Measurements from ENCODE around the gene MANEAL.
"Not testable (repeated sequence)": the region's sequence is repeated elsewhere in the genome, so short reads cannot be mapped to it uniquely, and the experiment has no call there.

MANEAL gene, protein sequence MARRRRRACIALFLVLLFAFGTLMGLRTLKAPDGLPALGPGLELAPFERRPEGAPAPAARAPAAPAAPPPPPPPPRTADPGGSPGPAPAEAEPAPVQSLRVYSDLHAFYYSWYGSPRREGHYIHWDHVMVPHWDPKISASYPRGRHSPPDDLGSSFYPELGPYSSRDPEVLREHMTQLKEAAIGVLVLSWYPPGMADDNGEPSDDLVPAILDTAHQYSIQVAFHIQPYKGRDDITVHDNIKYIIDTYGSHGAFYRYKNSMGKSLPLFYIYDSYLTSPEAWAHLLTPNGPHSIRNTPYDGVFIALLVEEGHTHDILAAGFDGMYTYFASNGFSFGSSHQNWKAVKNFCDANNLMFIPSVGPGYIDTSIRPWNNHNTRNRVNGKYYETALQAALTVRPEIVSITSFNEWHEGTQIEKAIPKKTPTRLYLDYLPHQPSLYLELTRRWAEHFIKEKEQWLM

DNA sequence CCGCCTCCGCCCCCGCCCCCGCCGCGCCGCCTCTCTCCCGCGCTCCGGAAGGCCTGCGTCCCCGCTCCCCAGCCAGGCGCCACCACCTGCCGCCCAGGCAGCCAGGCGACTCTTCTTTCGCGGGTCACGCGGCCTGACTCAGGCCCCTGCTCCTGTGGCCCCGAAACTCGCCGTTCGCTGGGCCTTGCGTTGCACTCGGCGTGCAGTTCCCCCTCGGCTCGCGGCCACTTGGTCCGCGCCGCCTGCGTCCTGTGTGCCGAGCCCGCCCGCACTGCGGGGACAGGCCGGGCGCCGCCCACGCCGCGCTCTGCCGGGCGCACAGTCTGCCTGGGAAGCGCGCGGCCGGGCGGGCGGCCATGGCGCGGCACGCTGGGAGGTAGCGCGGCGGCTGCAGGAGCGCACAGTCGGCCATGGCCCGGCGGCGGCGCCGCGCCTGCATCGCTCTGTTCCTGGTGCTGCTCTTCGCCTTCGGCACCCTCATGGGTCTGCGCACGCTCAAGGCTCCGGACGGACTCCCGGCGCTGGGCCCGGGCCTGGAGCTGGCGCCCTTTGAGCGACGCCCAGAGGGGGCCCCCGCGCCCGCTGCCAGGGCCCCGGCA is at the start of gene MANEAL:
MANEAL (plus strand) TSS at position 75 of the 599 bp plus-strand sequence; CDS start at position 411, 336 bp downstream.
- peak; percentile 54 for DNase-seq

DNA sequence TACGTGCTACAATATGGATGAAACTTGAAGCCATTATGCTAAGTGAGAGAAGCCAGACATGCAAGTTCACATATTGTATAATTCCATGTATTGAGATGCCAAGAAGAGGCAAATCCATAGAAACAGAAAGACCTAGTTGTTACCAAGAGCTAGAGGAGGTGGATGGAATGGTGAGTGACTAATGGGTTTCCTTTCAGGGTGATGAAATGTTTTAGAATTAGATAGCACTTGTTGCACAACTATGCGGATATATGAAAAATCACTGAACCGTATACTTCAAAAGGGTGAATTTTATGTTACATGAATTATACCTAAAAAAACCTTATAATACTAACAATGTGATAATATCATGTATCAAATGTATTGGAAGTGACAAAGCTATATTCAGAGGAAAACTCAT is 46.8 kb upstream of the MANEAL start:
- no peak for DNase-seq

DNA sequence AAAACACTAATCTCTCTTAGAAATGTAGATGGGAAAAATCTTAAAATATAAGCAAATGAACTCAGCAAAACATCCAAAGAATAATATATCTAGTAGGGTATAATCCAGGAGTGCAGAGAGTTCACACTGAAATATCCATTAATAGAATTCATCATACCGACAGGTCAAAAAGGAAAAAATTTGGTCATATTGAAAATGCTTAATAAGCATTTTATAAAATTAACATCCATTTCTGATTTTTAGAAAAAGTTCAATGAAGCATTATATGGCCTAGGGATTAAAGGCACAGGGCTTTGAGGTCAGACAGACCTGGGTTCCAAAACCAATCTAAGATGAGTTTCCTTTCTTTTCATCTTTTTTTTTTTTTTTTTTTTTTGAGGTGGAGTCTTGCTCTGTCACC is 45.1 kb upstream of the MANEAL start:
- DNase-seq, result no peak

DNA sequence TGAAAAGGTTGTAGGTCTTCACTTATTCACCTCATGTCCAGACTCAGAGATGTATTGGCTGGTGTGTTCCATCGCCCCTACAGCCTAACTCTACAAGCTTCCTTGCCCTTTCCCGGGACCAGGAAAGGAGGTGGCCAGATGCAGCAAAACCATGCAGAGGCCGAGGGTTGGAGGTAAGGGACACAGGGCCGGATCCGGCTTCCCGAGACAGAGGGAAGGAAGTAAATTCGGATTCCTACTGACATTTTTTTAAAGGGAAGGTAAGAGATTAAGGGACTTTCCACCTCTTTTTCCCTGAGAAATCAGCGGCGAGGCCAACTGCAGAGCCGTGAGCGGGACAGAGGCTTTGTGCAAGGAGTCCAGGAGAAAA is 41.4 kb upstream of the MANEAL start:
- DNase-seq, result no peak

DNA sequence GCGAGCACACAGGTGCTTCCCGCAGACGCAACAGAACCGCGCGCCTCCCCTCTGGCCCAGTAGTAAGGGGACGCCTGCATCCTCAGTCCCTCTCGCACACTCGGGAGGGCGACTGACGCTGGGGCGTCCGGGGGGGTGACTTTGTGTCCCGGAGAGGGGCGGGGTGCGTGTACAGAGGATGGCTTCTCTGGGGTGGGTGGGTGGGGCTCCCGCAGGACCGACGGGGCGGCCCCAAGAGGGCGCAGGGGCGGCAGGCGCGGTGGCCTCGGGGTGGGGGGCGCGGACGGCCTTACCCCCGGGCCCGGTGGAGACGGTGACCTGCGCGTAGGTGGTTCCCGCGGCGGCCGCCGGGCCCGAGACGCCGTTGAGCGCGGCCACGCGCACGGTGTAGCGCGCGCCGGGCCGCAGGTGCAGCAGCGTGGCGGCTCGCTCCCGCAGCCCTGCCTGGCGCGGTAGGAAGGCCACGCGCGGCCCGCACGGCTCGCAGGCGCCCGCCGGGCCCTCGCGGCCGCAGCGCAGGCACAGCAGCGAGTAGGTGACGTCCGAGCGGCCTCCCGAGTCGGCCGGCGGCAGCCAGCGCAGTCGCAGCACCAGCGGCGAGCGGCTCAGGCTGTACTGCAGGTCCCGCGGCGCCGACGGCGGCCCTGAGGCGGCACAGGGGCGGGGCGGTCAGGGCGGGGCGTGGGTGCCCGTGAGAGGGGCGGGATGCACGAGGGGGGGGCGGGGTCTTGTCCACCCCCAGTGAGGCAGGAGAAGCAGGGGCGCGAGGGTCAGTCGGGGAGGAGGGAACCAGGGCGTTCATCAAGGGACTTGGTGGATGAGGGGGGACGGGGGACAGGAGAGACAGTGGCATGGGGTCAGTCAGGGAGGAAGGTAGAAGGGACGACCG is 40.8 kb upstream of the MANEAL start:
- peak; percentile 67 for DNase-seq

DNA sequence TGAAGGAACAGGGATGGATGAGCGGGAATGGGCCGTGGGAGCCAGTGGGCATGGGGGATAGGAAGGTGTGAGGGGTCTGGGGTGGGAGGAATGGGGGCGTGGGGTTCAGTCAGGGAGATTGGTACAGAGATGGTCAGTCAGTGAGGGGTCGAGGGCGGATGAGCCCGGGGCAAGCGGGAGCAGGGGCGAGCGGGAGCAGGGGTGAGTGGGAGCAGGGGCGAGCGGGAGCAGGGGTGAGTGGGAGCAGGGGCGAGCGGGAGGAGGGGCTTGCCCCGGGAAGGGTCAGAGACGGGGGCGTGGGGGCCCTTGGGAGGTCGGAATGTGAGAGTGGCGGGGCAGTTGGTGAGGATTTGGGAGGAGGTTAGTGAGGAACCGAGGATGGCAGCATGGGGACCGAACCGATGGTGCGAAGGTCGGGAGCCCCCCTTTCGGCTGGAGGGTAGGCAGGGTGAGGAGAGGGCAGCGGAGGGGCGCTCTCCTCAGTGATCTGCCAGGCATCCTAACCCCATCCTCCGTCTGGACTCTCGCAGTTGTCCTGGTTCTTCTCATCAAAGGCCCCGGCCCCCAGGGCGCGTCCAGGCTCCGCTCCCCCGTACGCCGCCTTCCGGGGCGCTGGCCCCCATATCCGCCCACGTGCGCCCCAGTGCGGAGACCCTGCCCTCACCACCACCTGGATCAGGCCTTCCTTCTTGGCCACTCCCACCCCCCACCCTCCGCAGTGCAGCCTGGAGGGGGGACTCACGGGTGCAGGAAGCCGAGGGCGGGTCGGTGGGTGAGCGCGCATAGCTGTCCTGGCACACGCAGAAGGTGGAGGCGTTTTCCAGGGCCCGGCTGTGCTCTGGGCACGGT is 40.0 kb upstream of the MANEAL start:
- DNase-seq, result peak; percentile 34

DNA sequence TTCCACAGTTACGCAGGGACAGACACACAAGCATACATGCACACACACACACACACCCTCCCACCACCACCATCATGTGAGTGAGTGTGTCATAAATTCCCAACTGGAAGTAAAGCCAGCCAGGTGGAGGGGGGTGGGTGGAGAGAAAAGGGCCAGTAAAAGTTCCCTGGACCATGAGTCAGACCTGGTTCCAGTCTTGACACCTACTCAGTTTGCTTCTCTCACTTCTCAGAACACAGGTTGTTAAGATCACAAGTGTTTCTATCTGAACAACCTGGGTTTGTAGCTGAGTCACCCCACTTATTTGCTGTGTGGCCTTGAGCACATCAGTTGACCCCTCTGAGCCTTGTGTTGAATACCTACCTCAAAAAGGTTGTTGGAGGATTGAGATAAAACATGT is 38.4 kb upstream of the MANEAL start:
- DNase-seq, result peak; percentile 60

DNA sequence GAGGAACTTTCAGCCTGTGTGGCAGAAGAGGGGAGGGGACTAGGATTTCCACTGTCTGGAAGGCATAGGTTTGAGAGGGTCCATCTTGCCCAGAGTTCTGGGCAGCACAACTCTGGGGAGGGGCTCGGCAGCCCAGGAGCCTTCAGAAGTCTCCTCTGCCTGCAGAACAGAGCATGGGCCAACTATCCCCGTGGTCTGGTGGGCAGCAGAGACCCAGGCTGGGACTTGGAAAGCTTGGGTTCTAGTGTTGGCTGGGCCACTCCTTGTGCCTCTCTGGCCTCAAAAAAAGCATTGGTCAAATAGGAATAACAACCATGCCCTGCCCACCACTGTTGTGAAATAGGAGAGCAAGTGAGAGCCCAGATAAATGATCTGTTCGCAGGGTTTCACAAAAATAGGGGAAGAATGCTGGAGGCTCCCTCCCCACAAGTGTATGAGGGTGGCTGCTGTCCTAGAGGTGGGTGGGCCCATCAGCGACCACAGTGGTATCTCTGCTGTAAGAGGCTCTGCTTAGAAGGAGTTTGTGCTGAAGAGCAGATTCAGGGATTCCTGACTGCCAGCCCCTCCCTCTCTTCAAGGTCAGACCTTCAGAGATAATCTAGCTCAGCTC is 37.6 kb upstream of the MANEAL start:
- no peak for DNase-seq

DNA sequence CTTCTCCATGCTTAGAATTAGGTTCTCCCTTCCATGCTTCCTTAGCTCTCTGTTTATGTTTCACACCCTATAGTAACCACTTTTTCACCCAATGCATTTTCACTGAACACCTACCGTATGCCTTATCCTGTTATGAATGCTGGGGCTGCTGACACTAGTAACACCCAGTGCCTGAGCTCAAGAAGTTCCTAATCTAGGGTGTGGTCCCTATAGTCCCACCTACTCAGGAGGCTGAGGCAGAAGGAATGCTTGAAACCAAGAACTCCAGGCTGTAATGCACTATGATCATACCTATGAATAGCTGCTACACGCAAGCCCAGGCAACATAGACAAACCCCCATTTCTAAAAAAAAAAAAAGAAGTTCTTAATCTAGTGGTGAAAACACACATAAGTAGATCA is 34.2 kb upstream of the MANEAL start:
- DNase-seq, result no peak

DNA sequence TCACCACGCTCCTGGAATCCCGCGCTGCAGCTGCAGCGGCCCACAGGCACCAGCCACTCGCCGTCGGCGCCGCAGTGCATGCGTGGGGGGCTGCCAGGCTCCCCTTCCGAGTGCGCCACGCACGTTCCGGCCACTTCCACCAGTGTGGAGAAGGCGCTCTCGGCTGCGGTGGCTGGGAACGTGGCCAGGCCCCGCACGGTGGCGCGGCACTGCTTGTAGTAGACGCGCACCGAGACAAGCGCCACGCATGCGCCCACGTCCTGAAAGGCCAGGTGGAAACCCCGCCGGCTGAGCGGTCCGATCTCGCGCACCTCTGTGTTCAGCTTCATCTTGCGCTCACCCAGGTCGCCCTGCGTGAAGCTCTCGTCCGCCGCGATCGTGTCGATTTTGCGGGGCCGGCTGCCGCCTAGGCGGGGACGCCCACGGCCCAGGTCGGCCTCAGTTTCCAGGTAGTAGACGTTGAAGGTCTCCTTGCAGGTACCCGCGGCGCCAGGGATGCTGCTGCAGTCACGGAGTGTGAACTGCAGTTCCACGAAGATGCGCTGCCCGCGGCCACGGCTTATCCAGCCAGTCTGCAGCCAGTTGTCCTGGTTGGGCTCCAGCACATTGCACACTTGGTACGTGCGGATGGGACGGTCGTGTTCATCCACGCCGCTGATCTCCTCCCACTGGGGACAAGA is 32.1 kb upstream of the MANEAL start:
- DNase-seq, result no peak

DNA sequence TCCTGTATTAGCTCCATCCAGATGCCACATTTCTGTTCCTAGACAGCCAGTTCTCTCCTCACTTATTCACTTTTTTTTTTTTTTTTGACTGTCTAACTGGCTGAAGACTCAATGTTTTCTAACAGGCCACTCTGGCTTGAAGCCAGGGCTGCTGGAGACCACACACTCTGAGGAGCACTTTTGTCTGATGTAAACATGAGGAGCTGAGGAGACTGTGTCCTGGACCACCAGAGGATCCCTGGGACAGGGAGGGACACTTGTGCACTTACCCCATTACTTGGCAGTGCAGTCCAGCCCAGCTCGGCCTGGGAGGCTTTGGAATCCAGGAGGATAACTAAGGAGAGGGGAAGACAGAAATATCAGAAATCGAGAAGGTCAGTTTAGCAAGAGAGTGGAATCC is 31.1 kb upstream of the MANEAL start:
- DNase-seq, result no peak

DNA sequence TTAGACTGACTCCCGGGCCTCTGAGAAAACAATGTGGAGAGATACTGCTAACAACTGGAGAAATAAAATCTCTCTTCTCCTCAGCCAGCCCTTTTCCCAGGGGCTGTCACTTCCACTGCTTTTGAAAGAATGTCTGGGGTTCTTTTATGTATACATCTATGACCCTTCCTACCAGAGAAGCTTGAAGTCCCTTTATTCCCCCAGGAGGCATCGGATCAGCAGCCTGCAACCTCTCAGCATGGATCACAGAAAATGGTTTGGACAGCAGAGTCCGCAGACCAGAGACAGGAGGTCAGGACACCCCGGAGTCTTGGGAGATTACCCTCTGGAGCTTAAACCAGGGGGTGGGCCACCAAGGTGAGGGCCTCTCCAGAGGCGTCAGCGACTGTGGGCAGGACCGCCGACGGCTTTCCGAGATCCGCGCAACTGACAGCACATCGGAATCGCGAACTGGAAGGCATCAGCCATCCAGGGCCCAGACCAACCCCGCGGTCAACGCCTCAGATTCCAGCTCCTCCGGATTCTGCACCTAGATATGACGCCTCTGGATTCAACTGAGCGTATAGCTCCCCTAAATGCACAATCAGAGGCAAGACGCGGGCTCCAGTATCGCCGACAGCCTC is 29.7 kb upstream of the MANEAL start:
- no peak for DNase-seq

DNA sequence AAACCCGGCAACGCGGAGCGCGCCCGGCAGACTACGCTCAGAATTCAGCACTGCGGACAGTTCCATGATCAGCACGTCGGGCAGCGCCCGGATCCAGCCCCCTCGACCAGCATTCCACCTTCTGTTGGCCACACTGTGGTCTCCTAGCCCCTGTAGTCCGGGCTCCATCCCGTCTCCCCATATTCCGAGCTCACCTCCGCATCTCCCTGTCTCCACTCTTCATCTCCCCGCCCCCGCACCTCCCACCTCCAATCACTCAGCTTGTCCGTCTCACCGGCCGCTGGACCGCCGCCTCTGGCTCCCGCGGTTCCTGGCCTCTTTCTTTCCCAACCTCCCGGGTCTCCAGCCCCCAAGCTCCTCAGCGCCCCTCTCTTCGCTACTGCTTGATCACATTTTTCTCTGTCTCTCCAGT is 29.2 kb upstream of the MANEAL start:
- DNase-seq, result peak; percentile 81

DNA sequence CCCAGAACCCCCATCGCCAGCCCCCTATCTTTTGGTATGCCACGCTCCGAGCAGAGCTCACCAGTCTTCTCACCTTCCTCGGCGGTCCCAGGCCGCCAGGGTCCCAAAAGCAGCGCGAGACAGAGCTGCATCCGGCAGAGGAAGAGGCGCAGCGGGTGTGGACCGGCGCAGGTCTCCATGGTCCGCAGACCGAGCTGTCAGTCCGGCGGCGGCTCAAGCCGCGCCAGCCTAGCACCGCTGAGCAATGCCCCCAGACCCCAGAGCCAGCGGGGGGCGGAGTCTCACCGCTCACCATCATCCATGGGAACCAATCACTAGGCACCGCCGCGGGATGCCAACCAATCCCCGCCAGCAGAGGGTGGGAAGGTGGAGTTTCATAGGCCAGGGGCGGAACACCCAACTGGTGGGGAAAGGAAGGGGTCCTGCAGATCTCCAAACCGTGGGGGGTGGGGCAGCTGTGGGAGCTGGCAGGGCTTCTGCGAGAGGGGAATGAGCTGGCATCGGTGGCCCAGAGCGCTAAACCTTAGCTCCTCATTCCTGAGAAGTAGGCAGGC is 28.7 kb upstream of the MANEAL start, which contains the start of gene EPHA10:
EPHA10 (minus strand) TSS at position 233 of the 554 bp plus-strand sequence; CDS start at position 179, 54 bp downstream.
- no peak for DNase-seq

DNA sequence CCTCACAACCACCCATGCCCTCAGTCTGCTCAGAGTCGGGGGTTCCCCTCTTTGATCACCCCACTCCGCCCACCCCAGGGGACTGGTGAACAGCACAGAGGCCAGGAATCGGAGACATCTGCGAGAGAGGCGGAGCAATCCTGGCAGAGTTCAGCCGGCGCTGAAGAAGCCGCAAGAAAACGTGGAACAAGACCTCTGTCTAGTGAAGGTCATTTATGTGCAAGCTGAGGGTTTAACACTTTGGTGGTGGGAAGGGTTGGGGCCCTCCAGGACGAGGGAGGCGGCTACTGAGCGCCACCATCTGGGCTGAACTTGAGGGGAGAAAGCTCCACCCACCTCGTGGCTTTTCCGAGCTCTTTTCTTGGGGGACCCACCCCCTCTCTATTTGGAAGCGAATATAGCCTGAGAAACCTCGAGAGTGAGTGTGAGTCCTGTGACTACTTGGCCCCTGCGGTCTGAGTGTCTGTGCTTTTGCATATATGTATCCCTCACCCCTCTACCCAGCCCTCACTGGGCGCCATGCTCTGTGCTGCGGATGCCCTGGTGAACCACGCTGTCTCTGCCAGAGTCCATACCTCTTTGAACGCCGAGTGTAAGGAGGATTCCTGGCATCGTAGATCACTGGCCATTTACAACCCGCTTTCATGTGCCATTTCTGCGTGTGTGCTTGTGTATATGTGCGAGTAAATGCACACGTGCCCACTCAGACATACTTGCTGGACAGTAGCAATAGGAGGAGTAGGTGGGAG is 27.6 kb upstream of the MANEAL start:
- DNase-seq, result peak; percentile 62

DNA sequence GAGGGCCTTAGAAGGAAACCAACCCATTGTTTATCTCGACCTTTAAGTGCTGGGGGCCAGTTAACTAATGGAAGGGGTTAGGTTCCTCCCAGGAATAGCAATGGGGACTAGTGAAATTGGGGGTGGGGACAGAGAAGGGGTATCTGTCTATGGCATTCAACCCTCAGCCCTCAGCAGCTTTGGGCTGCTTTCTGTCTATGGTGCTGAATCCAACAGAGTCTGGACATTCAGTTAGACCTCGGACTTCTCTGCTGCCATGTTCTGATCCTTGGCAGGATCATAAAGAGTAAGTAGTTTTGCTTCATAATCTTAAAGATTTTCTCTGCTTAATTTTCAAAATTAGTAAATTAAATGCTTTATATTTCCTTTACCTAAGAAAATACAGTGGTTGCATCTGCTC is 26.2 kb upstream of the MANEAL start:
- no peak for DNase-seq

DNA sequence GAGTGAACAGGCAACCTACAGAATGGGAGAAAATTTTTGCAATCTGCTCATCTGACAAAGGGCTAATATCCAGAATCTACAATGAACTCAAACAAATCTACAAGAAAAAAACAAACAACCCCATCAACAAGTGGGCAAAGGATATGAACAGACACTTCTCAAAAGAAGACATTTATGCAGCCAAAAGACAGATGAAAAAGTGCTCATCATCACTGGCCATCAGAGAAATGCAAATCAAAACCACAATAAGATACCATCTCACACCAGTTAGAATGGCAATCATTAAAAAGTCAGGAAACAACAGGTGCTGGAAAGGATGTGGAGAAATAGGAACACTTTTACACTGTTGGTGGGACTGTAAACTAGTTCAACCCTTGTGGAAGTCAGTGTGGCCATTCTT is 22.2 kb upstream of the MANEAL start:
- DNase-seq, result not testable (repeated sequence)

DNA sequence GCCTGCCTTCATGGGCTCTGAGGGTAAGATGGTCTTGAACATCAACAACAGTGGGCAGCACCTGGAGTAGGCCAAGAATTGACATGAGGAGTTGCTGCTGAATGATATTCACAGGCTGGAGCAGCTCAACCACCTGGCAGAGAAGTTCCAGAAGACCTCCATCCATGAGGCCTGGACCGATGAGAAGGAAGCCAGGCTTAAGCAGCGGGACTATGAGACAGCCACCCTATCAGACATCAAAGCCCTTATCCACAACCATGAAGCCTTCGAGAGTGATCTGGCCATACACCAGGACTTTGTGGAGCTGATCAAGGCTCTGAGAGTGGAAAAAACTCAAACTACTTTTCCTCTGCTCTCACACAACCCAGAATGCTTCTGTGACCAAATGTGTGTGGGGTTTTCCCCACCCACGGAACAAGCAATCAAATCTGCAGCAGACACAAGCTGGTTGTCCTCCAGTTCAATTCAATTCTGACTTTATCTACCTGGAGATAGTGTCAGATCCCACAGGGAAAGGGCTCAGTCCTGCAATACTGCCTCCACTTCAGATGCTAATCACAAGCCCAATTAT is 16.6 kb upstream of the MANEAL start:
- DNase-seq, result no peak

DNA sequence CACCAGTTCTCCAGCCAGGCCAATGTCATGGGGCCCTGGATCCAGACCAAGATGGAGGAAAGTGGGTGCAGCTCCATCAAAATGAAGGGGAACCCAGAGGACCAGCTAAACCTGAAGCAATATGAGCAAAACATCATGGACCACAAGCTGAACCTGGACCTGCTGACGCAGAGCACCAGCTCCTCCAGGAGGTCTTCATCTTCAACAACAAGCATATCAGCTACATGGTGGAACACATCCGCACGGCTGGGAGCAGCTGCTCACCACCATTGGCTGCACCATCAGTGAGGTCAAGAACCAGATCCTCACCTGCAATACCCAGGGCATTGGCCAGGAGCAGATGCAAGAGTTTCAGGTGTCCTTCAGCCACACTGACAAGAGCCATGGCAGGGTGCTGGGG is 15.0 kb upstream of the MANEAL start:
- DNase-seq, result no peak
